HG03095 (cell line): Measurements from ENCODE around the gene ACACB.
"Not testable (repeated sequence)": the region's sequence is repeated elsewhere in the genome, so short reads cannot be mapped to it uniquely, and the experiment has no call there.

Experiments used
- ATAC-seq: cut with Tn5 transposase; IDR thresholded peaks from one replicate; pipeline ENCODE4 v1.9.1; 2021; ENCODE audit warnings: moderate library complexity; ENCODE audit not compliant: unreplicated experiment

Gene ACACB

DNA sequence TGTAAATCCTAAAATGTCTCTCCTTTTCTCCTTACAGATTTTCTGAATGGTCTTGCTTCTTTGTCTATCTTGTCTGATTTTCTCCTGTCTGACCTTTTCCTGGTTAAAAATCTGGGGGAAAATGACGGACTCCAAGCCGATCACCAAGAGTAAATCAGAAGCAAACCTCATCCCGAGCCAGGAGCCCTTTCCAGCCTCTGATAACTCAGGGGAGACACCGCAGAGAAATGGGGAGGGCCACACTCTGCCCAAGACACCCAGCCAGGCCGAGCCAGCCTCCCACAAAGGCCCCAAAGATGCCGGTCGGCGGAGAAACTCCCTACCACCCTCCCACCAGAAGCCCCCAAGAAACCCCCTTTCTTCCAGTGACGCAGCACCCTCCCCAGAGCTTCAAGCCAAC, 23.0 kb downstream of the ACACB start:
- no peak for ATAC-seq

DNA sequence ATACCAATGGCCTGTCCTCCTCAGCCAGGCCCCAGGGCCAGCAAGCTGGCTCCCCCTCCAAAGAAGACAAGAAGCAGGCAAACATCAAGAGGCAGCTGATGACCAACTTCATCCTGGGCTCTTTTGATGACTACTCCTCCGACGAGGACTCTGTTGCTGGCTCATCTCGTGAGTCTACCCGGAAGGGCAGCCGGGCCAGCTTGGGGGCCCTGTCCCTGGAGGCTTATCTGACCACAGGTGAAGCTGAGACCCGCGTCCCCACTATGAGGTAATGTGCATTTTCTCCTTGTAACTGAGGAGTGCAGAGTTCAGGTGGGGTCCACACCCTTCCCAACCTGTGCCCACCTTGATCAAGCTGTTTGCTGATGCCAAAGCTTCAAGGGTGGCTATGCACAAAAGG, 23.4 kb downstream of the ACACB start:
- no peak for ATAC-seq

DNA sequence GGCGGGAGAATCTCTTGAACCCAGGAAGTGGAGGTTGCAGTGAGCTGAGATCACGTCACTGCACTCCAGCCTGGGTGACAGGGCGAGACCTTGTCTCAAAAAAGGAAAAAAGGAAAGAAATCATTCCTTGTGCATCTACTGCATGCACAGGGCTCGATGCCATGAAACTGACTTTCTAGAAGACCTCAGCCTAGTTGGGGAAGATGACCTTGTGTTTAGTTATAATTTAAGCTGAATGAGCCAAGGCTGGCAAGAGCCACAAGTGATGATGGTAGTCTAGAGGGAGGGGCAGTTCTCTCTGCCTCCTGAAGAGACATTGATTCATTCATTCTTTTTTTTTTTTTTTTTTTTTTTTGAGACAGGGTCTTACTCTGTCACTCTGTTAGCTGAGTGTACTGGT, 24.2 kb downstream of the ACACB start:
- ATAC-seq = no peak

DNA sequence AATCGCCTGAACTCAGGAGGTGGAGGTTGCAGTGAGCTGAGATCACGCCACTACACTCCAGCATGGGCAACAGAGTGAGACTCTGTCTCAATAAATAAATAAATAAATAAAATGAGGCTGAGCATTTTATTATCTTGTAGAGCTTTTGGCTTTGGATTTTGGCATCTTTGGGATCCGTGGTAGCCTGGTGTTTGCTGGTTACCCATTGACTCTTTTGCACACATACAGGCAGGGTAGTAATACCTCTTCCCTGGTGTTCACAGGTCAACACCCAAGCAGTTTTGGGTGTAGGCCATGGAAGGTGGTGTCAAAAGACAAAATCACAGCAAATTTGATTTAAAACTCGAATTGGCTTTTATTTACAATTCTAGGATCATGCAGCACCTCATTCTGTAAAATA, 27.8 kb downstream of the ACACB start:
- ATAC-seq = no peak

DNA sequence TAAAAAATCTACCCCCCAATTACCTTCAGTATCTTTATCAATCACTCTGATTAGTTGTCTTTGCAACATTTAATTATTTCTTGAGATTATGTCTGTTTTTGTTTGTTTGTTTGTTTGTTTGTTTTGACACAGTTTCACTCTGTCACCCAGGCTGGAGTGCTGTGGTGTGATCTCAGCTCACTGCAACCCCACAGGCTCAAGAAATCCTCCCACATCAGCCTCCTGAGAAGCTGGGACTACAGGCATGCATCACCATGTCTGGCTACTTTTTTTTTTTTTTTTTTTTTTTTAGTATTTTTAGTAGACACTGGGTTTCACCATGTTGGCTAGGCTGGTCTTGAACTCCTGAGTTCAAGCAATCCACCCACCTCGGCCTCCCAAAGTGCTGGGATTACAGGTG, 30.7 kb downstream of the ACACB start:
- not testable (repeated sequence) for ATAC-seq

DNA sequence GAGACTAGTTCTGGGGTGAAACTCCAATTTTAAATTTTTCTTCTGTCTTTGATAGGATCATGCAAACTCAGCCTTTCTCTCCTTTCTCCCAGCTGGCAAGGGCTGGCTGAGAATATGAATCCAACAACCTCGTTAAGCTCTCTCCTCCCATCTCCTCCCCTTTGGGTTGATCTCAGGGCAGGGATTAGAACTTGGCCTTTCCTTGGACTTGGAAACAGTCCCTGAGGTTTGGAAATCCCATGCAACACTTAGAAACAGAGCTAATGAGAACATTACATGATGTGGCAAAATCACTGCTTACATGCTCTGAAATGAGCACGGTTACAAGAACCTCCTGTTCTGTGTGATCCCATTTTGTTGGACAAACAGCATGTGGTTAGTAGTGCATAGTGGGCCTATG, 31.6 kb downstream of the ACACB start:
- no peak for ATAC-seq

DNA sequence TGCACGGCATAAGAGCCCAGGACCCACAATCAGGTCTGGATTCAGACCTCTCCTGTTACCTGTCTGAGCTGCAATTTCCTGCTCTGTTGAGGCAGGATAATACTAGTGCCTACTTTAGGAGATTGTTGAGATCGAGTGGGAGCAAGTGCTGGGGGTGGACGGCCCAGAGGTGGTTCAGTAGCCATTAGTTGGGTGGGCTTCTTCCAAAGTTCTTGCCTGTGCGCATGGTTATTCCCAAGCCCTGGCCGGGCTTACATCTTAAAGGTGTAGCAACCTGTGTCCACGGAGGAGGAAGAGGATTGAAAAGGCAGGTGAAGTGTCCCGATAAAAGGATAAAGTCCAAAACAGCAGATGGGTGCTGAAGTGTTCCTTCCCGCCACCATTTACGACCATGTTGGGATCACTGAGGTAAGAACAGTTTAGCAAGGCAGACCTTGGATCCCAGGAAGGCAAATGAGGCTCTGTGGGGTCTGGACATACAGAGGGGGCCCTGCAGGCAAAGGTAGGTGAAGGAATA, 33.8 kb downstream of the ACACB start:
- no peak for ATAC-seq

DNA sequence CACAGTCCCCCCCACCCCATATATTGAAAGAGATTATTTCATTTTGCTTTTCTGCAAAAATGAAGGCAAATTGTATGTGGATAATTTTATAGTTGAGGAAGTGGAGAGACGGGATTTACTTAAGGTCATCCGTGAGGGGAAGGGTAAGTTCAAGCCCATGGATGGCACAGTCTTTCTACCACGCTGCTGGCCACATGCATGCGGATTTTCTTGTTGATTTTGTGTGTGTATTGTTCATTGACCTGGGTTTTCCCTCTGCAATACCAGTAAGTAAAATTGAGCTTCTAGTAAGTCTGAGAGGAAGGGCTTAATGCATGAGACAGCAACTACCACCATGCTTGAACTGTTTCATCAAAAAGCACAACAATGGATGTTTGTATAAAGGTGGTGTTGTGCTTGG, 35.1 kb downstream of the ACACB start:
- no peak for ATAC-seq

DNA sequence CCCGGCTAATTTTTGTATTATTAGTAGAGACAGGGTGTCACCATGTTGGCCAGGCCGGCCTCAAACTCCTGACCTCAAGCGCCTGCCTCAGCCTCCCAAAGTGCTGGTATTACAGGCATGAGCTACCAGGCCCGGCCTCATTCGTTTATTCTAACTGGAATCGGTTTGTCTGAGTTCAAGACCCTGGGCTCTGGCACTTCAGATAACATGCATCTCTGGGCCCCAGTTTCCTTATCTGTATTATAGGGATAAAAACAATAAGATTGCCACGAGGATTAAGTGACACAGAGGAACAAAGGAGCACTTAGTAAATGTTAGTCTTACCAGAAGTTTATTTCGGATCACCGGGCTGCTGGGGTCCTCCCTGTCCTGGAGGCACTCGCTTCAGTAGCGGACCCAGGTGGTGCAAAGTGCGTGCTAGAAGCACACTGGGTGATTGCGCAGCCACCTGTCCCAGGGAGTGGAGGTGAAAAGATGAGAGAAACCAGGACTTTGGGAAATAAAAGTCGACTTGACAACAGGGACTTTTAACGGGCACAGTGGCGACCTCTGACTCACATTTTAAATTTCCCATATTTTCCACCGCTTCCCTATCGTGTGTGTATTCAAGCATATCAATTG, 37.5 kb downstream of the ACACB start:
- no peak for ATAC-seq

DNA sequence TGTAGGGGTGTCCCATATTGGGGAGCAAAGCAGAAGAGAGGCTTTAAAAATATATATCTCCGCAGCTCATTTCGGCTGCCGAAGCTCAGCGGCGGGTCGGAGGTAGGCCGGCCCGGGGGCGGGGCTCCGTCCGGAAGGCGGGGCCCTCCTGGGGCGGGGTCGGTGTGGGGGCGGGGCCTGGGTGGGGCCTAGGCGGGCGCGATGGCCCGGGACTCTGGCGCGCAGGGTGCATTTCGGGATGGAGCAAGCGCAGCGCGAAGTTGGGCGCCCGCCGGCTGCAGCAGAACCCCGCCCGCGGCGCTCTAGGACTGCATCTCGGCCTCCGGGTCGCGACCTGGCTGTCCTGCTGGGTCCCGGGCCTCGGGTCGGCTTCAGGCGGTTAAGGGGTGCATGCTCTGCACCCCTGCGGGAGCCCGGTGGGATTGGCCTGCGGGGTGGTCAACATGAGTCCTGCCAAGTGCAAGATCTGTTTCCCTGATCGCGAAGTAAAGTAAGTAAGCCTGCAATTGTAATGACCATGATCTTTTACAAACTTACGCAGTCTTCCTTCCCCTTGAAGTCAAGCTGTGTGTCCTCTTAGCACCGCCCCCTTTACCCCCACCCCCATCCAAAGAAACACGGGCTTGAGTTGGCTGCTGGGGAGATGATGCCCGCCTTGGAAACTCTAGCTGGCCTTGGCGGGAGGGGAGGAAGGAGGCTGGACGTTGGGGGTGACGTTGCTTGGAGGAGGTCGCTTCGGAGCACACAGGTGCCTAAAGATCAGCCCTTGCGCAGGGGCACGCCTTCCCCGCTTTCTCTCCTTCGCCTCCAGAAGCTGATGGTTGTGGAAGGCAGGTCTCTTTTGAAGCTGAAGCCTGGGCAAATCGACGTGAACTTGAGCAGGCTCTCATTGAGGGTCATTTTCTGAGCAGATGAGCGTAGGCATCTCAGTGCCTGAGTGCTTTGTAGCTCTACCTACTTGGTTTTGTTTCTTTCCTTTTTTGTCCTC, 38.4 kb downstream of the ACACB start:
- no peak for ATAC-seq

DNA sequence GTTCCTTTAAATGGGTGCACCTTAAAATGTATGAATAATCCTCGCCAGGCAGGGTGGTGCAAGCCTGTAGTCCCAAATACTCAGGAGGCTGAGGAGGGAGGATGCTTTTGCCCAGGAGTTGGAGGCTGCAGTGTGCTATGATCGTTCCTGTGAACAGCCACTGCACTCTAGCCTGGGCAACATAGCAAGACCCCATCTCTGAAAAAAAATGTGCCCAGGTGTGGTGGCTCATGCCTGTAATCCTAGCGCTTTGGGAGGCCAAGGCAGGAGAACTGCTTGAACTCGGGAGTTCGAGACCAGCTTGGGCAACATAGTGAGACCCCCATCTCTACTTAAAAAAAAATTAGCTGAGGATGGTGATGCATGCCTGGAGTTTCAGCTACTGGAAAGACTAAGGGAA, 39.6 kb downstream of the ACACB start:
- no peak for ATAC-seq

DNA sequence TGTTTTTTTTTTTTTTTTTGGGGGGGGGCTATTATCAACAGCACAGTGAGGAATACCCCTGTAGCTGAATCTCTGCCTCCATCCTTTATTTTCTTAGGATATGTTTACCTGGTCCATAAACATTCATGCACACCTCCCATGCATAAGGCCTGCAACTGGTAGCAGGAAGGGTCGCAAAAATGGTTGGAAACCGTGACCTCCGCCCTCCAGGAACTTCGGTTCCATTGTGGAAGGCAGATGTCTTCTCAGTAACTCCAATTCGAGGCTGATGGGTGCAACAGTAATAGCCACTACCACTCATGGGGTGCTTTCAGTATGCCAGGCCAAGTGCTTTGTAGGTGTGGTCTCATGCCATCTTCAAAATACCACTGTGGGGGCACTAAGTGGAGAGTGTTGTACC, 40.2 kb downstream of the ACACB start:
- no peak for ATAC-seq

DNA sequence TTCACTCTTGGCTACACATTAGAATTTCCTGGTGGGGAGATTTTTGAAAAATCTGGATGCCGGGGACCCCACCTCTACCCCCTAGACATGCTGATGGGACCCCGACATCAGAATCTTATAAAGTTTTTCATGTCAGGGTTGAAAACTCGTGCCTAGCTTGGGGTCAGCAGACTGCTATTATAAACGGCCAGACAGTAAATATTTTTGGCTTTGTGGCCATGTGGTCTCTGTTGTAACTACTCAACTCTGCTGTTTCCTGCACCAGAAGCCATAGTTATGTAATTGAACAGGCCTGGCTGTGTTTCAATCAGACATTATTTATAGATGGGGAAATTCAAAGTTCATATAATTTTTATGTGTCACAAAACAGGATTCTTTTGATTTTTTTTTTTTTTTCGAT, 41.6 kb downstream of the ACACB start:
- ATAC-seq = no peak

DNA sequence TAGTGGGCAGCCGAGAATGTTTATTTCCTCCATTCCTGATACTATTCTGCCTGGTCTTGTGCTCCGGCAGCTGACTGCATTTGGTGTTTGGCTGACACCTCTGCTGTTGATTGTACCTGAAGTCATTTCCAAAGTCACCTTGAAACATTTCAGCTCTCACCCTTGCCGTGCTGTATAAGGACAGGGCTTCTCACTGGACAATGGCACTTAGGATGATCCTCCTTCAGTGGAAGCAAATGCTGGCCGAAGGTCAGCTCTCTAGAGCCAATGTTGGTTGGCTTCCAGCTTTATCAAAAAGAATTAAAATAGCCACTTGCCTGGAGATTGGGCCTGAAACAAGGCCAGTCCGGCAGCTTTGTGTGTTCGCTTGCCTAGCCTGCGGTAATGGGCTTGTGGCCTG, 44.0 kb downstream of the ACACB start:
- no peak for ATAC-seq

DNA sequence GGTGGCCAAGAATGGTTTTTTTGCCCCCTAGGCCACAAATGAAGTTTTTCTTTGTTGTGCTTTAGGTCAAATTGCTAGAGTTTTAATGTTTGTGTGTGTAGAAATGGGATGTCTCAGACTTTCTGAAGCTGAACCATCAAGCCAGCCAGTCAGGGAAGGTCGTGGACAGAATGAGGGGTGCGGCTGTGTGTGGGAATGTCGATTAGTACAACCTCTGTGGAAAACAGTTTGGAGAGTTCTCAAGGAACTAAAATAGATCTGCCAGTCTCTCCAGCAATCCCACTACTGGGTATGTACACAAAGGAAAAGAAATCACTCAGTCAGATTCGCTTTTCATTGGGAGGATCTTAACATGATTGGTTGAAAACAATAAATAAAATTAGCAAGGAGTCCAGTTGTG, 44.5 kb downstream of the ACACB start:
- ATAC-seq = no peak

DNA sequence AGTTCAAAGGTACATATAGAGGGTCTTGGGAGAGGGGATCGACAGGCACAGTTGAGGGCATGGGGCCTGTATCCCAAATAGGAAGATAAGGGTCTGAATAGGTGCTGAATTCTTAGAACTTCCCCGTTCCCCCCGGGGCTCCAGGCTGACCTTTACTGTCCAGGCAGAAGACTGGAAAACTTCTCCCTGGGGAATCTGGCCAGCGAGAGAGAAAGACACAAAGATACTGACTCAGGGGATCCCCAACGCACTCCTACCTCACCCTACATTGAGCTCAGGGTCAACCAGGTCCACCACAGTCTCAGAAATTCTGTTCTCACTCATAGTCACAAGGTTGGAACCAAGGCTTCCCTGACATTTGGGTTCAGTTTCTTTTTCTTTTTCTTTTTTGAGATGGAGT, 46.2 kb downstream of the ACACB start:
- no peak for ATAC-seq

DNA sequence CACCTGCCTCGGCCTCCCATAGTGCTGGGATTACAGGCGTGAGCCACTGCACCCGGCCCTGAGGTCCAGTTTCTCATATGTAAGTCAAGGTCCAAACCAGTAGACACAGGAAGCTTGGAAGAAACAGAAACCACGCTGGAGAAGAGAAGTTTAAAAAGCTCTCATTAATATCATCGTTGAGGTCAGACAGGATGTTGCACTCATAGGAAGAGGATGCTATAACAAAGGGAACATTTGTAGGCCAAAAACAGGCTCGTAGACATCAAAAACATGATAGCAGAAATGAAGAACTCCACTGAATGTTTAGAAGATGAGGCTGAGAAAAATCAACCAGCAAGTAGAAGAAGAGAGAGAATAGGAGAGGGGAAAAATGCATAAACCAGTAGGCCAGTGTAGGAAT, 46.8 kb downstream of the ACACB start:
- no peak for ATAC-seq

DNA sequence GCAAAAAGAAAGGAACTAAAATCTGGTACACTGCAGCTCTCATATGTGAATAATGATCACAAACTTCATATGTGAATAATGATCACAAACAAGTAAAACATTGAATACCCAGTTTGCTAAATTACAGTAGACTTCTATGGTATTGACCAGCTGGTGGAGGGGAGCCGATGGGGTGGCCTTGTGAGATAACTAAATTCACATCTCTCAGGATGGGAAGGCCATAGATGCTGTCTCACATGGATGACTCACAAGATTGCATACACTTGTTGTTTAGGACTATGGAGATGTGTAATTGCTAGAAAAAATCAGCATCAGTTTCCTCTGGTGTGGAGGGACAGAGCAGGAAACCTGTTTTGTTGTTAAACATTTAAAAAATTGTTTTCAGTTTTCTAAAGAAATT, 49.2 kb downstream of the ACACB start:
- ATAC-seq = no peak

DNA sequence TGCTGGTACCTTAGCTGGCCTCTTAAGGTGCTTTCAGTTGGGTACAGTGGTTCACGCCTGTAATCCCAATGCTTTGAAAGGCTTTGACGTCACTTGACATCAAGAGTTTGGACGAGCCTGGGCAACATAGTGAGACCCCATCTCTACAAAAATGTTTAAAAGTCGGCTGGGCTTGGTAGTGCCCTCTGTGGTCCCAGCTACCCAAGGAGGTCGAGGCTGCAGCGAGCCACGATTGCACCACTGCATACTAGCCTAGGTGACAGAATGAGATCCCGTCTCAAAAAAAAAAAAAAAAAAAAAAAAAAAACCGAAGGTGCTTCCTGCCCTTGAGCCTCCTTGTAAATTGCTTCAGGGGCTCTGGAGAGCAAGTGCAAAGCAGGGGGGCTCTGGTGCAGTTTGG, 50.0 kb downstream of the ACACB start:
- ATAC-seq = no peak

DNA sequence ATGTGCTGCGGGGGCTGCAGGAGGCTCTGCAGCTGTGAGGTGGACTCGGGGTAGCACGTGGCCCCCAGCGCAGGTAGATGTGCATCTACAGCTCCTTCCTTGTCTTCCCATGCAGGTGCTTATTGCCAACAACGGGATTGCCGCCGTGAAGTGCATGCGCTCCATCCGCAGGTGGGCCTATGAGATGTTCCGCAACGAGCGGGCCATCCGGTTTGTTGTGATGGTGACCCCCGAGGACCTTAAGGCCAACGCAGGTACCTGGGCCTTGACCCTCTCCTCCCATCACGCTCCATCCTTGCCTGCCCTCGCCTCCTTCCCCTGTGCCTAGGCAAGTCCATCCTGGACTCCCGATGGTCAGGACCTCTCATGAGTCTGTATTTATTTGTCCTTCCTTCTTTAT, 51.4 kb downstream of the ACACB start:
- ATAC-seq = no peak

DNA sequence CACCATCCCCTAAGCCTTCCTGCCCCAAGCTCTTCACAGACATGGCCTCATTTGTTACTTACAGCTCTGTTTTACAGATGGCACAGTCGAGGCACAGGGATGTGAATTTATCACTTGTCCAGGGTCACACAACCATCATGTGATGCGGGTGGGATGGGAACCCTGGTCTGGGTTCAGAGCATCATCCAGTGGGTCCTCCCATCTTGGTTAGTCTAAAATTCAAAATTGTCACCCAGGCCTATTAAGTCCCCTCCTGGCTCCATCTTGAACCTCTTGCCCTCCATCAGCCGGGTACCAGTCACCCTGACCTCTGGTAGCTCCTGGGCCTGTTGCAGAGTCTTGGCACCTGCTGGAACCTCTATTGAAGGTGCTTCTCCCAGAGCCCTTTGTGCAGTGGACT, 52.9 kb downstream of the ACACB start:
- ATAC-seq = no peak

DNA sequence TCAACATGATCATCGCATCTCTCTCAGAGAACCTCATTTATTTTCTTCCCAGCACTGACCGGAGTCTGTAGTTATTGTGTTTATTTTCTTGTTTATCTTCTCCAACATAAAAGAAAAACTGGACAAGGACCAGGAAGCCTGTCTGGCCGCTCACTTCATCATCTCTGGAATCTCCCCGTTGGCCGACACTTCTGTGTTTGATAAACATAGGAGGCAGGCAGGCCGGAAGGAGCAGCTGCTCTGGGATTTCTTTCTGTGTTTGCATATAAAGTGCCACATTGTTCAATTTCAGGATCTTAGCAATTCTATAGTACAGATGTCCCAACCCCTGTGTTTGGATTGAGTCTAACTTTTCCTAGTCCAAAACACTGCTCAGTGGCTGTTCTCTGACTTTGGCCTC, 53.3 kb downstream of the ACACB start:
- ATAC-seq = no peak
